Activated T-helper 9 cell treated with anti-CD3 and anti-CD28 coated beads, Interleukin-2, amount 50 U/mL, for 16 hours (primary cell): ENCODE results near the gene ADPRH.
"Not testable (repeated sequence)": the region's sequence is repeated elsewhere in the genome, so short reads cannot be mapped to it uniquely, and the experiment has no call there.

Experiments
- DNase-seq: peaks from one replicate; pipeline ENCODE4 v3.0.0-alpha.2; 2020; ENCODE audit warnings: low read depth

ADPRH gene

GRCh38 chr3:119559441-119559963 lies 19.8 kb upstream of the ADPRH start, which contains the start of gene CD80:
Gene CD80, minus strand, starts transcription at chr3:119559614. Its CDS starts 1,886 bp downstream, at chr3:119557728.
- DNase-seq: peak; percentile 26

- DNase-seq: no peak
Observed at GRCh38 chr3:119560160-119560559, 19.1 kb upstream of the ADPRH start.

- peak; percentile 20 for DNase-seq
Observed at GRCh38 chr3:119562307-119562961, 16.9 kb upstream of the ADPRH start.

- DNase-seq: not testable (repeated sequence)
Observed at GRCh38 chr3:119563334-119563733, 16.0 kb upstream of the ADPRH start.

GRCh38 chr3:119569156-119569555 lies 10.1 kb upstream of the ADPRH start:
- DNase-seq: no peak

GRCh38 chr3:119570229-119570628 lies 9.1 kb upstream of the ADPRH start:
- no peak for DNase-seq

- no peak for DNase-seq
Observed at GRCh38 chr3:119571230-119571629, 8.1 kb upstream of the ADPRH start.

GRCh38 chr3:119571688-119572087 lies 7.6 kb upstream of the ADPRH start:
- DNase-seq: no peak

- no peak for DNase-seq
Observed at GRCh38 chr3:119575507-119575906, 3.8 kb upstream of the ADPRH start.

- DNase-seq: no peak
Observed at GRCh38 chr3:119580067-119580760, 922 bp downstream of the ADPRH start.

- peak; percentile 27 for DNase-seq
Observed at GRCh38 chr3:119582178-119582577, 2.9 kb downstream of the ADPRH start.

GRCh38 chr3:119585208-119585607 lies 5.9 kb downstream of the ADPRH start:
- DNase-seq: no peak

- no peak for DNase-seq
Observed at GRCh38 chr3:119585856-119586570, 6.7 kb downstream of the ADPRH start.

- DNase-seq: no peak
Observed at GRCh38 chr3:119586733-119587172, 7.5 kb downstream of the ADPRH start.

GRCh38 chr3:119588112-119588511 lies 8.8 kb downstream of the ADPRH start:
- no peak for DNase-seq

- DNase-seq: no peak
Observed at GRCh38 chr3:119589102-119589773, 9.9 kb downstream of the ADPRH start.

- no peak for DNase-seq
Observed at GRCh38 chr3:119590706-119591105, 11.4 kb downstream of the ADPRH start.

- no peak for DNase-seq
Observed at GRCh38 chr3:119592861-119593260, 13.6 kb downstream of the ADPRH start.

GRCh38 chr3:119594066-119594465 lies 14.8 kb downstream of the ADPRH start:
- DNase-seq: no peak

GRCh38 chr3:119594929-119595328 lies 15.6 kb downstream of the ADPRH start:
- DNase-seq: not testable (repeated sequence)

- no peak for DNase-seq
Observed at GRCh38 chr3:119595639-119596334, 16.5 kb downstream of the ADPRH start.
